Activated CD4-positive, alpha-beta T cell treated with anti-CD3 and anti-CD28 coated beads, Interleukin-2, Interleukin-6, amounts not matched to agents 100 ng/mL and 50 ng/mL, durations not matched to agents 16 hours and 8 hours (primary cell): ENCODE data around the gene RPTOR.

Experiments used
- DNase-seq: peaks from one replicate; pipeline ENCODE4 v3.0.0-alpha.2; 2020

The RPTOR gene

DNA sequence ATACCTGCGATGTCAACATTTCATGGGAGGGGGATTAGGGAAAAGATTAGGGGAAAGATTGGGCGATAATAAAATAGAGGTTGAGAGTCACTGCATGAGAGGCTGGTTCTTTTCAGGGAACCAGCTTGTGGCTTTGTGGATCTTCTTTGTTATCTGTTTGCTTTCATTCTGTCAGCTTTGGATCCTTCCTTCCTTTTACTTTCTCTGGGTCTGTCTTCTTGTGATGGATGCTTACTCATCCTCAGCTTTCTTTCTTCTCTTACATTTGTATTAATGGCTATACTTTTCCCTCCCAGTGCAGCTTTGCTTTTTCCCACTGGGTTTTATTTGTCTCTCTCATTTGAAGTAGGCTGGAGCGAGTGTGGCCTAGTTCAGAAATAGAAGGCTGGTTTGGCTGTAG, 47.1 kb downstream of the RPTOR start:
- DNase-seq = no peak

DNA sequence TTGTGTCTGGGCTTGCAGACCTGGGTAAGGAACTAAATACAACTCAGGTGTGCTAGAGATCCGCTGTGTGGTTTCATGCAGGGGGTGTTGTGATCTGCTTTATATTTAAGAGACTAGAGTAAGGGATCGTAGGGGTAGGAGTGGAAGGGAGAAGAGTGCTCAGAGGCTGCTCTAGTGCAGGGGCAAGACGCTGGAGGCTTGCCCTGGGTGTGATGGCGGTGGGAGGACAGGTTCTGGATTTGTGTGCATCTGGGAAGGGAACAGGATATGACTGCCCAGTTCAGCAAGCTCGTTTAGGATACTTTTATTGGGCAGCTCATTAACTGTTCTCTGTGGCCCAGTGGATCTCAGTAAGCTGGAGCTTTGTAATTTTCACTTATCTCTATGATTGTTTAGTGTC, 47.6 kb downstream of the RPTOR start:
- DNase-seq = no peak

DNA sequence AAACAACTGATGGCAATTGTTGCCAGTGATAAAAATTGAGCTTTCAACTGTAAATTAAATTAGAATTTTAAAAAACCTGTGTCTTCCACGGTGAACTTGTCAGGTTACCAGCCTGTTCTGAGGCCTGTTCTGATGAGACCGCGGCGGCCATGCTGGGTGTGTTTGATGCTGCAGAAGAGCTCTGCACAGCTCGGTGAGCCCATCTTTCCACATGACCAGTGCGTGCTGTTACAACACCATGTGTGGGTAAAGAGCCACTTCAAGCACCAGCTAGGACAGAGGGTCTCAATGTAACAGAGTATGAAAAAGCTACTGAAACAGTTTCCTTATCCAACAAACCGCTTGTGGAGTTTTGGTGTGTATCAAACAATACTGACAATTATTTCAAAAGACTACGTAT, 48.5 kb downstream of the RPTOR start:
- DNase-seq = no peak

DNA sequence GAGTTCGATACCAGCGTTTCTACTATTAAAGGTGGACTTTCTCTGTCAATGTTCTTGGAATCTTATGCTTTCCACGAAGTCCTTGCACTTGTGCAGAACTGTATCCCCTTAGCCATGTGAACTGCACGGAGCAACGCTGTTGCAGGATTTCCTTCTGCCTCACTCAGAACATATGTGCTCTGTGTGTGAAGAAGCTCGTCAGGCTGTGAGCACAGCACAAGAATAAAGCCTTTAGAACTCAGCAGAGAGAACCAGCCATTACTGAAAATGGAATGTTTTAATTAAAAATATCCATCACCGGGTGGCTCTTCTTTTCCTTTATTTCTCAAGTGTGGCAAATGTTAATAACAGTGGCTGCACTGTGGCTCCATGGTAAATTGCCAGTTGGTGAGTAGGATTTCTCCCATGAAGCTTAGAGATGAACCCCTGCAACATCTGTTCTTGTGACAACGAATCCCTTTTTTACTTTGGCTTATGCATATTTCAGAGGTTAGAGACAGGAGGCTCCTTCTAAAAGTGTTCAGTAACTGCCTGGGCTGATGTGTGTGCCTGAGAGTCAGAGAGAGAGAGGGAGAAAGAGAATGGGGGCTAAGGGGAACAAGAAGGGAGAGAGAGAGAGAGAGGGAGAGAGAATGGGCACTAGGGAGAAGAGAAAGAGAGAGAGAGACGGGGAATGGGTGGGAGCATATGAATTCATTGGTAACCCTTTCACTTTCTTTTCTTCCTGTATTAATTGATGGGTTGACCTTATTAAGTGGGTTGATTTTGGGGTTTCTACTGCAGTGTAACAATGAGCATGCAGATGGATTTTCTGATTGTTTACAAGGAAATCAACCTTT, 50.0 kb downstream of the RPTOR start:
- no peak for DNase-seq

DNA sequence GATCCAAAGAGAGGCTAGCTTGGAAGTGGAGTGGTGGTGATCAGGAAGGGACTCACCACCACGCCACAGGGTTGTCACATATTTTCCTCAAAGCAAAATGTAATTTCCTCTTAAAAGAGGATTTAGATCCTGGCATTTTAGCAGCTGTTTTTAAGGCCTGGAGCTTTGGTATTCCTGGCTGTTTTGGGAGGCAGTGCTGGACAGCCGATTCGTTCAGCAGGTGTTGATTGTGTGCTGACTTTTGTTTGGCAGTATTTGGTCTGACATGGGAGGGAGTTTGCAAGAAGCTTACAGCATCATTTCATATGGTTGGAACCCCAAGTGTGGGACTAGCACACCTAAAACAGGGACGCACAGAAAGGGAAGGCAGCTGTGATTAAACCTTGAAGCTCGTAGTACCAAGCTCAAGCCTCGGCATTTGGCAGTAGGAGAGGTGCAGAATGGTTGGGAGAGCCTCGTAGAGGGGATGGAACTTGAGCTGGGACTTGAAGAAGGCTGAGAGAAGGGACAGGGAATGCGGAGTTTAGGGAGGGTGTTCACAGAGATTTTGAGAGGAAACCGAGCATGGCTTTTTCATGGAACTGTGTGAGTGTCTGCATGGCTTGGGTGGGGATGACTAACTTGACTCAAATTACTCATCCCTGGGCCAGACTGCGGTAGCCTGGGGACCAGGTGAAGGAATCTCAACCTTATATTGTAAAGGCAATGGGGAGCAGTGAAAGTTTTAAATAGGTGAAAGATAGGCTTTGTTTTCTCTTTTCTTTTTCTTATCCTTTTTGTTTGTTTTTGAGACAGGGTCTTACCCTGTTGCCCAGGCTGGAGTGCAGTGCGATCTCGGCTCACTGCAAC, 52.3 kb downstream of the RPTOR start:
- peak; percentile 65 for DNase-seq

DNA sequence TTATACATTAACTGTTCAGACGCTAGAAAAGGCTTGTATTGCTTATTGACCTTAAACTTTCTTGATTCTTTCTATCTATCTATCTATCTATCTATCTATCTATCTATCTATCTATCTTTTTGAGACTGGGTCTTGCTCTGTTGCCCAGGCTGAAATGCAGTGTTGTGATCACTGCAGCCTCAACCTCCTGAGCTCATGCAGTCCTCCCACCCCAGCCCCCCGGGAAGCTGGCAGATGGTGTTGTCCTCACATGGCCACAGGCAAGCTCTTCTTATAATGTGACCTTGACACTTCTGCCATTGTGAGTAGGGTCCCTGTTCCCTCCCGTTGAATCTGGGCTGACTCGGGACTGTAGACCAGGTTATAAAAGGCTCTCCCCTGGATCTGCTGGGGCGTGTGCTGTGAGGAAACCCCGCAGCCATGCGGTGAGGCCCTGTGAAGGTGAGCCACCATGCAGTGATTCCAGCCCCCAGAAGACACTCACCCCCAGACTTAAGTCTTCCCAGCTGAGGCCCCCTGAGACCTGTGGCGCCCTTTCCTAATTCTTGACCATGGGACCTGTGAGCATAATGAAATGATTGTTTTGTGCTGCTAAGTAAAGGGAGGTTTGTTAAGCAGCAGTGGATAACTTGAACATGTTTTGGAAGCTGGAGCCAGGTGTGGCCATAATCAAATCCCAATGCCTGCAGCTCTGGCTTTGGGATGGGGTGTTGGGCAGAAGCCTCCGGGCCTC, 54.3 kb downstream of the RPTOR start:
- DNase-seq = no peak

DNA sequence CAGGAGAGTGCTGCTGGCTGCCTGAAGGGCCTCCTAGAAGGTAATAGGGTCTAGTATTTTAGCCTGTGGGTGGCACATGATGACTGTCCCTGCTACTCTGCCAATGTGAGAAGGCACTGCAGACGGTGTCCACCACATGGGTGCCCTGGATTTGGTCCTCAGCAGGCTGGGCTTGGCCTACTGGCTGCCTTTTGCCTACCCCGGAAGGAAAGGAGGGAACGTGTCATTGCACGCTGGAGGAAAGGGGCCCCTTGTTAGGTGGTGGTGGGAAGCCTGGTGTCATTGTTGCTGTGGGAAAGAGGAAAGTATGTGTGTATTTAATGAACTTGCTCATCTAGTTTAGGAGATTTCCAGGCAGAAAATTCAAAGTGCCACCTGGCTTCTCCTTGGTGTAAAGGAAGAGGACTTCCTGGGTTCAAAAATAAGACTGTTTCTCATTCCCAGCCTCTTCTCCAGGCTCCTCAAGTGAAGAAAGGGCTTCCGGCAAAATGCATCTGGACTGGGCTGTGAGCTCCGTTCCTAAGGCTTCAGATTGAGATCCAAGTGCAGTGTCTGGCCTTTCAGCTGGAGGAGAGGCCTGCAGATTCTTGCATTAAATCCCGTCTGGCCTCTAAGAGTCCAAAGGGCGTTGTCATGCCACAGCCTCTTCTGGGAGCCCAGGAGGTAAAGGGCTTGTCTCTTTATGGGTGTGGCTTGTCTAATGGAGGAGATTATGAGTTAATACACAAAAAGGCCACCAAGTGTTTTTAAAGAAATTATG, 55.1 kb downstream of the RPTOR start:
- no peak for DNase-seq

DNA sequence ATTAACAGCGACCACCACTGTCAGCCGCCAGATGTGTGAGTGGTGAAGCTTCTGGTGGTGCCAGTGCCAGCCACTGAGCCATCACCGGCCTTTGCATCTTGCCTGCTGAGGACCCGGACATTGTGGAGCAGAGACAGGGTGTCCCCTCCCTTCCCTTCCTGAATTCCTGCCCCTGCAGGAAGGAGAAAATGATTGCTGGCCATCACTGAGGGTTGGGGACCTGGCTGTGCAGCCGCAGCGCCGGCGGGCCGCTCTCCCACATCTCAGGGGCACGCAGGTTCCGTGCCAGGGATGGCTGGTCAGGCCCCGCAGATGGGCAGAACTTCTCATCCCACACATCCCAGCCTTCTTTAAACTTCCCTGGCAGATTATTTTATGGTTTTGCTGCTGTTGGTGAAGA, 56.5 kb downstream of the RPTOR start:
- no peak for DNase-seq

DNA sequence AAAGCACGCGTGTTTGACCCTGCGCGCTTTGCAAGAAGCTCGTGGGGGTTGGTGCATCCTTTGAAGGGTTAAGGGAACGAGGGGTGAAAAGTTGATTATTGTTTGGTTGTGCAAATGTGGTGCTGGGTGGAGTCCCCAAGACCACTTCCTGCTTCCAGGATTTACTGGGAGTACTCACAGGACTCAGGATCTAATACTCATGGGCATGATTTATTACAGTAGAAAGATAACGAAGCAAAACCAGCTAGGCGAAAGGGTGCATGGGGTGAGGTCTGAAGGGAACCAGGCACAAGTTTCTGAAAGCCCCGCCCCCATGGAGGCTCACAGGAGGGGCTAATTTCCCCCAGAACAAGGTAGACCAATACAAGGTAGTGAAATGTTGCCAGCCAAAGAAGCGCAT, 58.8 kb downstream of the RPTOR start:
- DNase-seq = no peak

DNA sequence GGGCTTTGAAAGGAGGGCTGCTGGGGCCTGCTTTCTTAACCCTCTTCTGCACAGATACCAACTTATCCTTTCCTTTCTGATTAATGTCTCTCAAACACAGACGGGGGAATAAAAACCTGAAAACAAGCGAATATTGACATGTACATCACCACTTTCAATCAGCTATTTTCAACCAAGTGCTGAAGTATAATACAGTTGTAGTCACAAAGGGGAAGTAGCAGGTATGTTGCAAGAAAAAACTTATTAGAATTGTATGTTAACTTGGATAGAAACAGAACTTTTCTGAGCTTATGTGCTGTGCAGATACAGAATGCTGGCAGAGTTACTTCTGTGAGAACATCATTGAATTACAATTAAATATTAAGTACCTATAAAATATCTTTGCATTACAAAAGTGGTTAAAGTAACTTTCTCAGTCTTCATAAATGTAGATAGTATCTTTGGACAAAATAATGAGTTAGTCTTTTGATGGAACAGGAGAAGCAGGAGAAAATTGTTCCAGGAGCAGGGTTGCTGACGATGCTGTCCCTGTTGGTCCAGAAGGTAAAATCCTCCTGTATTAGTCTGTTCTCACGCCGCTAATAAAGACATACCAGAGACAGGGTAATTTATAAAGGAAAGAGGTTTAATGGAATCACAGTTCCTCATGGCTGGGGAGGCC, 59.5 kb downstream of the RPTOR start:
- DNase-seq = no peak

DNA sequence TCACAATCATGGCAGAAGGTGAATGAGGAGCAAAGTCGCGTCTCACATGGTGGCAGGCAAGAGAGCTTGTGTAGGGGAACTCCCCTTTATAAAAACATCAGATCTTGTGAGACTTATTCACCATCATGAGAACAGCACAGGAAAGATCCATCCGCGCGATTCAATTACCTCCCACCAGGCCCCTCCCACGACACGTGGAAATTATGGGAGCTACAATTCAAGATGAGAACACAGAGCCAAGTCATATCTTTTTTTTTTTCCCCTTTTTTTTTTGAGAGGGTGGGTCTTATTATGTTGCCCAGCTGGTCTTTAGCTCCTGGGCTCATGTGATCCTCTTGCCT, 60.0 kb downstream of the RPTOR start:
- no peak for DNase-seq

DNA sequence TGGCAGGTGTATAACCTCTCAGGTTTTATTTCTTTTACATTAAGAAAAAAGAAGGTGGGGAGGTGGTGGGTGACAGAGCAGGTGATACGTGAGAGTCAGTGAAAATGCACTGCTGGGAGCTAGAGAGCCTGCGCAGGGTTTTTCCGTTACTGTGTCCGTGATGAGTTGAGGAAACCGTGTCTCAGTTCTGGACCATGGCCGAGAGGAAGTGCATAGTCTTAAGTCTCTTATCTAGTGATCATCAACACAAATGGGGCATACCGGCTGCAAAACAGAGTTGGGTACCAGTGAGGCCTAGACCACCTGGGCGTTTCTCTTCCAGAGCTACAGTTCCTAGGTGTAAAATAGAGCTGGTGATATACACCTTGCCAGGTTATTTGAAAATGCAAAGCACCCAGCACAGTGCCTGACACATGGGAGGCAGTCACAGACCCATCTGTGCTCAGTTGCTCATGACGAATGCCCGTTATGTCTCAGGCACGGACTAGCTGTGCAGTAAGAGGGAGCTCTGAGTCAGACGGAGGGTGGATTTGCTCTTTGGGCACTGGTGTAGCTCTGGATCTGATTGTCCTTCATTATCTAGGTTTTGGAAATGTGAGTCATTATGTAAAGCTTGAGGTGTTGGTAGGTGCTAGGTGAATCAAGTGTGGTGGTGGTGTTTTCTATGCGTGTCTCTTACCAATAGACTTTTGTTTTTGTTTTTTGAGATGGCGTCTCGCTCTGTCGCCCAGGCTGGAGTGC, 60.9 kb downstream of the RPTOR start:
- peak; percentile 91 for DNase-seq

DNA sequence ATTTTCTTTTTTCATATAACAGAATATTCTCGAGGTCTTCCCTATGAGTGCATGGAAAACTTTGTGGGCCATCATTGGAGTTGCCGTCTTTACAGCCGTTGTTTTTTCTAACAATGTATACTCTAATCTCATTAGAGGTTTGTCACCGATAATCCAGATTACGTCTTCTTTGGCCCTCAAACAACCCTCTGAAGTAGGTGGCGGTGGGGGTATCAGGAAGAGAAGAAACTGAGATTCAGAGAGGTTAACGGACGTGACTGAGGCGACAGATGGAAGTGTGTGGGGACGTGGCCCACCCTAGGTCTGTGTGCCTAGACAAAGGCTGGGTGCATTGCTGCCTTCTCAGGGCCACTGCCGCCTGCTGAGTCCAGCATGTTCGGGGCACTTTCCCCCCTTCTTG, 63.7 kb downstream of the RPTOR start:
- no peak for DNase-seq

DNA sequence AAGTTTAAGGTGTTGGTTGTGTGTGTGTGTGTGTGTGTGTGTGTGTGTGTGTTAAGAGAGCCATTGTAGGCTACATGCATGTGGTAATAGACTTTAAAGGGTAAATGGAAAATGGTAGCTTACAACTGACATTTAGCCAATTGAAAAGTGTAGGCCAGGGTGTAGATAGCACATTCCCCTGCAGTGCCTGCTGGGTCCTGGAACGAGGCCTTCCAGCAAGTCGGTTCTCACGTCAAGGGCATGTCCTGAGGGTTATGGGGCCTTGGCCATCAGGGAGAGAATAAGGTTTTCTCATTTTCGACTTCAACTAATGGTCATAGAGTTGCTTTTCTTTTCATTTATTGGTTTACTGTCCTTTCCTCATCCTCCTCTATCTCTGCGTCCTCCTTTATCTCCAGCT, 65.1 kb downstream of the RPTOR start:
- DNase-seq = no peak

DNA sequence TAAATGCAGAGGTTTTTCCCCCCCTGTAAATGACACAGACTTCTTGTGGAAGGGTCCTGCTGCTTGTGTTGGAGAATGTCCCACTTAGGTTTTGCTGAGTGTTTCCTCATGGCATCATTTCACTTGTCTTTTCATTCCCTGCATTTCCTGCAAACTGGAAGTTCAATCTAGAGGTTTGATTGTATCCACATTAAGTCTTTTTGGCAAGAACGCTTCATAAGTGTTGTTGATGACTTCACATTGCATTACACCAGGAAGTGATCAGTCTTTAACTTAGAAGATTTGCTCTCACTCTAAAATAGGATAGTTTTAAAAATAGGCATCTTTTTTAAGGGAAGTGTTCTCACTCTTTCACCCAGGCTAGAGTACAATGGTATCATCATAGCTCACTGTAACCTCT, 67.2 kb downstream of the RPTOR start:
- no peak for DNase-seq

DNA sequence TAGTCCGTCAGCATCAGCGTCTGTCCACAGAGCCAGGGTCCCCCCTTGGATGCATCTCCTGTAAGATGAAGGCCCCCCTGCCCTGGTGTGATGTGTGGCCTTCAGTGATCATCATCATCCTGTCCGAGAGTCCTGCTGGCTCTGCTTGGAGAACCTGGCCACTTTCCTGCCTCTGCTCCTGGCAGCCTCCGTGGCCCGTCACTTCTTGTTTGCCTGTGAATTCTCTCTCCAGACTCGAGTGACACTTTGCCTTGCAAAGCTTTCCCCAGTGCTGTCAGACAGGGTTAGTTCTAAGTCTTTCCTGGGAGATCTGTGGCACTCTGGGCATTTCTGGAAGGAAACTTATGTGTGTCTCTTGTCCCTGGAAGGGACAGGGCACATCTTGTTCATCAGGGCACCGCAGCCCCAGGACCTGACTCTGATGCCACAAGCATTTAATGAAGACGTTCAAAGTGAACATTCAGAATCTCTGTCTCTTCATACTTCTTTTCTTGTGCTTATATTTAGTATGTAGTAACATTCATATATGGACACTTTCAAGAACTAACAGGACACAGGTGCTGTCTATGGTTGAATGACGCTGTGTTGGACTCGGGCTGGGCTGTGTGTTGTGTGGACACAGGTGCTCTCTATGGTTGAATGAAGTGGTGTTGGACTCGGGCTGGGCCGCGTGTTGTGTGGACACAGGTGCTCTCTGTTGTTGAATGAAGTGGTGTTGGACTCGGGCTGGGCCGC, 68.5 kb downstream of the RPTOR start:
- no peak for DNase-seq

DNA sequence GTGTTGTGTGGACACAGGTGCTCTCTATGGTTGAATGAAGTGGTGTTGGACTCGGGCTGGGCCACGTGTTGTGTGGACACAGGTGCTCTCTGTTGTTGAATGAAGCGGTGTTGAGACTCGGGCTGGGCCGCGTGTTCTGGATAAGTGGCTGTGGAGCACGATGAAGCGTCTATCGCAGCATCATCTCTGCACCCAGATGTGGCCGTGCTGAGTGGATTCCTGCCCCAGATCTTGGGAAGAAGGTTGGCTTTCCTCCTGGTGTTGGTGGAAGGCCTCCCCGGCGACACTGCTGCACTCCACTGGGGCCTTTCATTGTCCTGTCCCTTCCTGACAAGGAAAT, 69.1 kb downstream of the RPTOR start:
- no peak for DNase-seq

DNA sequence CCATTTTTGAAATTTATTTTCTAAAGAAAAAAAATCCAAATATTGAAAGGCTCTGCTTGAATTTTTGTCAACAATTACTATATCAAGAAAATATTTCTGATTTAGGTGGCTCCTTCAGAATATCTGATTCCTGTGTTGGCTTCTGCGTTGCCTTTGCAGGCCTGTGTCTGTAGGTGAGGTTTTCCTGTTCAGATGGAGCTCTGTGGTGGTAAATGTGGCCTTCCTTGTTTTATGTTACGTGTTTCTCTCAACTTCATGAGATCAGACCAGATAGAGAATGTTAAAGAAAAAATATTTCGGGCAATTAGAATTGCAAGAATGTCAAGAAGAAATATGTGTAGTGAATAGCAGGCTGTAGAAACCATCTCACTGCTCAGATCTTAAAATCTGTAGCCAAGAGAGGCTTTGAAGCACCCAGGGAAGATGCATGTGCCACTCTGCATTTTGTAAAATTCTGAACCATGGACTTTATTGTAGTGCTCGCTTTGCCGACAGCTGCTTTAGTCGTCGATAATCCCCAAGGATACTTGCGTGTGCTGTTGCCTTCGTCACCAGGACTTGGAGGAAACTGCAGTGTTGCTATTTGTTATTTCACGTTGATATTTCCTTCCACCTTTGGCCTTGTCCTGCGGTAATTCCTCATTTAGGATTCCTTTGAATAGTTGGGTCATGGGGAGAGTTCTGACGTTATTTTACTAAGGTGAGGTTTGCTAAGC, 69.9 kb downstream of the RPTOR start:
- no peak for DNase-seq

DNA sequence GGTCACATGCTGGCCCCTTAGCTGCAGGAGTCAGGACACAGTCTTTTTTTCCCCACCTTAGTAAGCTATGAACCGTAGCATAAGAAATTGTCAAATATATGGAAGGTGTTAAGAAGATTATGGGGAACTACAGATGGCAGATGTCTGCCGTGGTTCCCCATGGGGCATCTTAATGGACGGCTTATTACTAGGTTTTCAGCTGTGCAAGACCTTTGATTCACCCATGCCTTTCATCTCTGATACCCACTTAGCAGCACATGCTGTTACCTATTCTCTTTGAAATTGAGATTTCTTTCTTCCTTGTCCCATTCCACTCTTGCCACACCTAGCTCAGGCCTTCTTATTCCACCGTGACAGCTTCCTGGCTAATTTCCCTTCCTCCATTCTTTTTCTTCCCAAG, 70.7 kb downstream of the RPTOR start:
- no peak for DNase-seq

DNA sequence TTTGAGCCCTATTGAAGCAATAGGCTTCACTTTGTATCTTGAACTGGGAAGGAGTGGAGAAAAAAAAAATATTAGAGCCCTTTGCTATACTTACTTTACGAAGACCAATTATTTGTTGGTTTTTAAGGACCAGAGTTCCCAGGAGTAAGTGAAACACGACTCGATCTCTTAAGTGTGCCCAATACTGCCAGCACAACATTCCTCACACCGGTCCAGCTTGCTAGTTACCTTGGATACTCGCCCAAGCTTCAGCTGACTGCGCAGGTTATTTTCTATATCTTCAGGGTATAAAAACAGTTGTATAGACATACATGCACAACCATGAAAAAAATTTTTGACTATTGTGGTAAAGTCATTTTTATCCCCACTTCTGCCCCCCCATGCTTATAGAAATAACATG, 72.1 kb downstream of the RPTOR start:
- no peak for DNase-seq
